SK-N-SH (cell line): ENCODE measurements around the gene FAIM2. TPM values are rescaled to one million over a fixed set of nuclear protein-coding genes. Genes with fewer than 3 reads are reported as not detected.

Experiments
- CTCF ChIA-PET: fragments of 300-600, 350-600 bp; formaldehyde crosslinking; extraction: SDS; loops from one replicate; lab custom pipeline; 2021; lab: Yijun Ruan, JAX
- POLR2A ChIA-PET: fragments of 350-600 bp; sonication (Branson Sonifier 250); formaldehyde crosslinking; extraction: SDS; loops from one replicate; lab custom pipeline; 2020; ENCODE audit warnings: antibody characterized with exemption, inconsistent platforms; lab: Yijun Ruan, JAX
- DNase-seq: peaks from one replicate; pipeline ENCODE4 v3.0.0; 2012
- H2AFZ ChIP-seq: fragments of 200-600 bp; sonication (generic); 2 replicates; pipeline ENCODE4 v1.8.1; 2016; ENCODE audit warnings: antibody characterized with exemption, mild to moderate bottlenecking, low read depth
- H3F3A ChIP-seq: fragments of 200-600 bp; sonication (generic); replicated peaks from 2 replicates; pipeline ENCODE3; 2016; ENCODE audit warnings: antibody characterized with exemption, mild to moderate bottlenecking; ENCODE audit not compliant: insufficient read depth
- H3K27ac ChIP-seq, 2 experiments: fragments of 200-500 bp in 1 of 2; fragments of 200-600 bp in 1 of 2; sonication (Bioruptor generic) in 1 of 2; sonication (generic), shearing (Covaris generic) in 1 of 2; 2 replicates each; pipeline versions ENCODE4 v1.5.1 to v1.6.1; 2014 to 2016; ENCODE audit warnings: low read depth in 2 of 2, inconsistent platforms in 1 of 2, low read length in 1 of 2, mild to moderate bottlenecking in 1 of 2, mixed read lengths in 1 of 2
- H3K27me3 ChIP-seq: fragments of 200-600 bp; sonication (generic), shearing (Covaris generic); 2 replicates; pipeline ENCODE4 v1.6.1; 2016; ENCODE audit warnings: mixed run types; ENCODE audit not compliant: insufficient read depth
- H3K36me3 ChIP-seq, 2 experiments: fragments of 200-500 bp in 1 of 2; fragments of 200-600 bp in 1 of 2; sonication (Bioruptor generic) in 1 of 2; sonication (generic) in 1 of 2; replicated peaks in 1 of 2; 2 replicates each; pipeline versions ENCODE3 to v1.5.1; 2014 to 2016; ENCODE audit warnings: low read length in 1 of 2, mild to moderate bottlenecking in 1 of 2; ENCODE audit not compliant: insufficient read depth in 2 of 2, control insufficient read depth in 1 of 2
- H3K4me1 ChIP-seq, 2 experiments: fragments of 200-500 bp in 1 of 2; fragments of 200-600 bp in 1 of 2; sonication (Bioruptor generic) in 1 of 2; sonication (generic), shearing (Covaris generic) in 1 of 2; 2 replicates each; pipeline versions ENCODE4 v1.5.1 to v1.6.1; 2014 to 2016; ENCODE audit warnings: low read depth in 1 of 2, low read length in 1 of 2, mixed run types in 1 of 2; ENCODE audit not compliant: insufficient read depth in 2 of 2, control insufficient read depth in 1 of 2
- H3K4me2 ChIP-seq: fragments of 200-600 bp; sonication (generic), shearing (Covaris generic); 2 replicates; pipeline ENCODE4 v1.6.1; 2017; ENCODE audit warnings: mixed run types
- H3K4me3 ChIP-seq, 2 experiments: fragments of 200-500 bp in 1 of 2; fragments of 200-600 bp in 1 of 2; sonication (Bioruptor generic) in 1 of 2; sonication (generic), shearing (Covaris generic) in 1 of 2; 2 replicates each; pipeline versions ENCODE4 v1.5.1 to v1.8.1; 2014 to 2016; ENCODE audit warnings: low read depth in 2 of 2, inconsistent platforms in 1 of 2, low read length in 1 of 2, mild to moderate bottlenecking in 1 of 2, mixed read lengths in 1 of 2, moderate library complexity in 1 of 2
- H3K79me2 ChIP-seq: fragments of 200-600 bp; sonication (generic); 2 replicates; pipeline ENCODE4 v1.8.1; 2017; ENCODE audit warnings: mild to moderate bottlenecking; ENCODE audit not compliant: insufficient read depth
- H3K9ac ChIP-seq: fragments of 200-600 bp; sonication (generic); 2 replicates; pipeline ENCODE4 v1.6.1; 2017; ENCODE audit warnings: mixed run types
- H3K9me2 ChIP-seq: fragments of 200-600 bp; sonication (generic); 2 replicates; pipeline ENCODE4 v1.6.1; 2017; ENCODE audit warnings: mixed run types
- H3K9me3 ChIP-seq: fragments of 200-600 bp; sonication (generic); 2 replicates; pipeline ENCODE4 v1.6.1; 2017; ENCODE audit warnings: mixed run types, mild to moderate bottlenecking, moderate library complexity
- H4K20me1 ChIP-seq: fragments of 200-600 bp; sonication (generic); 2 replicates; pipeline ENCODE4 v1.6.1; 2017; ENCODE audit warnings: mild to moderate bottlenecking, mixed run types; ENCODE audit not compliant: insufficient read depth
- CHD2 ChIP-seq: fragments of 150-350 bp; IDR thresholded peaks from 2 replicates; pipeline ENCODE4 v1.6.1; 2018; ENCODE audit warnings: low read length; ENCODE audit not compliant: partially characterized antibody
- ELF1 ChIP-seq: IDR thresholded peaks from 2 replicates; pipeline ENCODE4 v1.4.0; 2012
- EP300 ChIP-seq, 2 experiments: IDR thresholded peaks; 2 replicates each; pipeline versions ENCODE4 v1.4.0 to v1.6.1; 2012; ENCODE audit warnings: borderline replicate concordance in 1 of 2, low read depth in 1 of 2, low read length in 1 of 2
- EZH2phosphoT487 ChIP-seq: fragments of 200-600 bp; sonication (generic); IDR thresholded peaks from 2 replicates; pipeline ENCODE4 v1.6.1; 2017; ENCODE audit warnings: low read depth, mixed run types, mild to moderate bottlenecking, antibody characterized with exemption, moderate library complexity, borderline replicate concordance
- FOSL2 ChIP-seq: IDR thresholded peaks from 2 replicates; pipeline ENCODE4 v1.4.0; 2012; ENCODE audit warnings: low read depth, mild to moderate bottlenecking, moderate library complexity, borderline replicate concordance
- FOXJ3 ChIP-seq: sonication (generic); formaldehyde crosslinking; IDR thresholded peaks from 2 replicates; pipeline ENCODE4 v1.5.1; 2020; ENCODE audit warnings: mild to moderate bottlenecking, missing genetic modification reagents
- GABPA ChIP-seq: IDR thresholded peaks from 2 replicates; pipeline ENCODE4 v1.4.0; 2012; ENCODE audit warnings: low read depth, mild to moderate bottlenecking
- GATA2 ChIP-seq: sonication (generic); formaldehyde crosslinking; IDR thresholded peaks from 2 replicates; pipeline ENCODE4 v1.5.0; 2020; ENCODE audit warnings: mild to moderate bottlenecking, missing genetic modification reagents
- IRF3 ChIP-seq: fragments of 150-350 bp; IDR thresholded peaks from 2 replicates; pipeline ENCODE4 v1.6.1; 2016; ENCODE audit warnings: mild to moderate bottlenecking, low read depth, low read length
- MAX ChIP-seq: IDR thresholded peaks from 2 replicates; pipeline ENCODE4 v1.4.0; 2012; ENCODE audit warnings: low read depth
- RAD21 ChIP-seq: IDR thresholded peaks from 2 replicates; pipeline ENCODE4 v1.6.1; 2012; ENCODE audit warnings: mild to moderate bottlenecking, low read length
- RCOR1 ChIP-seq: fragments of 150-350 bp; IDR thresholded peaks from 2 replicates; pipeline ENCODE4 v1.6.1; 2017; ENCODE audit warnings: antibody characterized with exemption, low read length
- REST ChIP-seq: IDR thresholded peaks from 2 replicates; pipeline ENCODE4 v1.6.1; 2012; ENCODE audit warnings: mild to moderate bottlenecking, low read depth, low read length, moderate library complexity
- SIN3A ChIP-seq: IDR thresholded peaks from 2 replicates; pipeline ENCODE4 v1.6.1; 2012; ENCODE audit warnings: low read depth, mild to moderate bottlenecking, low read length, moderate library complexity, borderline replicate concordance
- WGBS: methylation state at CpG from one replicate; pipeline ENCODE4 v1.1.6; 2017; ENCODE audit warnings: low lambda C conversion rate; 5-methylcytosine and 5-hydroxymethylcytosine counted together
- polyA plus RNA-seq, 3 experiments: library from polyadenylated mRNA; depleted of rRNA; stranded (reverse); fragments of >200 nt; gene quantifications; 2 replicates each; pipeline ENCODE4 v1.2.3, GENCODE V29; 2012
- TF ChIP-seq, protein P1 (sequence below): IDR thresholded peaks from 2 replicates; pipeline ENCODE4 v1.4.0; 2012; ENCODE audit warnings: low read depth, borderline replicate concordance

The FAIM2 gene
- polyA plus RNA-seq, 1 of the 3 experiments (the other 2 are of a cell fraction) = 11.3 TPM

- no peak overlapping the region for H3K4me3 ChIP-seq
- no peaks in the 10 kb centered on the region for H4K20me1 ChIP-seq
- no peak overlapping the region for H3K4me2 ChIP-seq
- no peak for DNase-seq
- H3K36me3 ChIP-seq = no peaks in the 10 kb centered on the region
- H3K27ac ChIP-seq = no peak overlapping the region
- H3K27me3 ChIP-seq = no peaks in the 10 kb centered on the region
- 92% methylated on average over 12 of the region's 16 CpGs for WGBS
- no peaks in the 10 kb centered on the region for H3F3A ChIP-seq
- ChIA-PET CTCF (interaction anchor here (0.8 to 2.6 kb wide), 3 partner anchors 18 to 60 kb away, joined by 3 to 13 read pairs (median 5); no protein-coding TSS in a partner anchor), POLR2A (interaction anchor here (0.6 kb wide), 1 partner anchor 698 kb away, joined by 4 read pairs; no protein-coding TSS in a partner anchor)
- no peak overlapping the region for H2AFZ ChIP-seq
- peaks cover 0 to 33% of the 10 kb centered on the region in 2 experiments; a peak in 1 of 4 replicates for H3K4me1 ChIP-seq
- no peaks in the 10 kb centered on the region for H3K9me2 ChIP-seq
- no peak overlapping the region for H3K9ac ChIP-seq
- H3K9me3 ChIP-seq = no peaks in the 10 kb centered on the region
- no peaks in the 10 kb centered on the region for H3K79me2 ChIP-seq
- TF ChIP-seq RAD21 (no peak), EP300 (IDR thresholded peaks at IDR 0.05; ENCODE audit: borderline replicate concordance in 1 of 2, low read depth in 1 of 2, low read length in 1 of 2) (no peak), RCOR1 (no peak), MAX (no peak), IRF3 (no peak), GABPA (no peak), SIN3A (no peak), ELF1 (no peak), EZH2phosphoT487 (no peak), REST (no peak), FOSL2 (no peak), GATA2 (no peak), FOXJ3 (CRISPR knock-in tag) (no peak), CHD2 (no peak)
- TF ChIP-seq, protein P1, sequence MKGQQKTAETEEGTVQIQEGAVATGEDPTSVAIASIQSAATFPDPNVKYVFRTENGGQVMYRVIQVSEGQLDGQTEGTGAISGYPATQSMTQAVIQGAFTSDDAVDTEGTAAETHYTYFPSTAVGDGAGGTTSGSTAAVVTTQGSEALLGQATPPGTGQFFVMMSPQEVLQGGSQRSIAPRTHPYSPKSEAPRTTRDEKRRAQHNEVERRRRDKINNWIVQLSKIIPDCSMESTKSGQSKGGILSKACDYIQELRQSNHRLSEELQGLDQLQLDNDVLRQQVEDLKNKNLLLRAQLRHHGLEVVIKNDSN = no peak
Observed at GRCh38 chr12:49885663-49886461, 17.8 kb downstream of the FAIM2 start.
